ENCODE results near the gene OR2C1.

OR2C1 gene

DNA sequence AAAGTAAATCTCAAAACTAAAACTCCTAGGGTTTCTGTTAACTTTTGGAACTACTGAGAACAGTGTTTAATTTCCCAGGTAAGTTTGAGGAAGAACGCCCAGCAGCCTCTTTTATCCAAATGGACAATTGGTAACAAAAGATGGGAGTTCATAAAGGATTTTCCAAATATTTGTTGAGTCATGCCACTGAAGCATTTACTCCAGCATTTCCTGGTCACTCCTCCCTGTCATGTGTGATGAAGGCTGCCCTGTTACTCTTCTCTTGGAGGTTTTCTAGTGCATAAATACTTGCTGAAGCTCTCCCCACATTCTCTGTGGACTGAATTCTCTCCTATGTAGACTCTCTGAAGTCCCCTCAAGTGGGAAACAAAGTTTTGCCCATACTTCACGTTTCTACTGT, 33.9 kb upstream of the OR2C1 start:
- Histone ChIP-seq H2BK120ac (ENCODE audit: low read depth, low read length) (no peak overlapping the region), H3K27ac (replicated peaks; ENCODE audit: low read length) (no peak overlapping the region), H3K9me3 (replicated peaks in 1 of 2; ENCODE audit: control insufficient read depth in 2 of 2, insufficient read depth in 1 of 2, low read depth in 1 of 2, low read length in 2 of 2) (peaks cover 35 to 37% of the 10 kb centered on the region in 2 donors), H2BK15ac (ENCODE audit: low read length) (no peak overlapping the region), H3K36me3 (replicated peaks in 1 of 2; ENCODE audit: control insufficient read depth in 2 of 2, insufficient read depth in 2 of 2, low read length in 2 of 2) (peaks cover 14 to 25% of the 10 kb centered on the region in 2 donors), H3K23ac (ENCODE audit: low read depth, low read length, poor library complexity) (no peak overlapping the region), H4K8ac (ENCODE audit: low read depth, low read length) (no peak overlapping the region), H3K14ac (ENCODE audit: low read length) (no peak overlapping the region), H4K91ac (ENCODE audit: low read depth, low read length, poor library complexity) (no peak overlapping the region), H3K9ac (ENCODE audit: low read depth, low read length, poor library complexity) (no peak overlapping the region), H3K79me1 (ENCODE audit: low read depth, low read length) (no peaks in the 10 kb centered on the region), H3K18ac (ENCODE audit: low read length) (no peak overlapping the region), H3K27me3 (ENCODE audit: control insufficient read depth in 3 of 3, insufficient read depth in 3 of 3, low read depth in 1 of 3, low read length in 3 of 3) (no peaks in the 10 kb centered on the region), H3K4me1 (ENCODE audit: control insufficient read depth in 2 of 2, insufficient read depth in 1 of 2, low read depth in 1 of 2, low read length in 2 of 2) (no peaks in the 10 kb centered on the region), H3K4ac (ENCODE audit: low read length) (no peak overlapping the region), H3K4me2 (ENCODE audit: insufficient read depth, low read length, poor library complexity, severe bottlenecking) (no peak overlapping the region), H3K4me3 (ENCODE audit: low read length in 2 of 2) (no peak overlapping the region), H2AK5ac (ENCODE audit: low read depth, low read length) (no peak overlapping the region), H2BK12ac (ENCODE audit: low read length) (no peak overlapping the region), H2AFZ (ENCODE audit: low read length) (no peak overlapping the region), H2BK5ac (ENCODE audit: low read length) (no peak overlapping the region)
- DNase-seq (ENCODE audit: low spot score): no peak
- no CpG with 5 or more reads among the region's 2 CpGs for WGBS, 2 donors (ENCODE audit: extremely low coverage in 2 of 2, insufficient read length in 2 of 2, insufficient replicate concordance in 1 of 2)

DNA sequence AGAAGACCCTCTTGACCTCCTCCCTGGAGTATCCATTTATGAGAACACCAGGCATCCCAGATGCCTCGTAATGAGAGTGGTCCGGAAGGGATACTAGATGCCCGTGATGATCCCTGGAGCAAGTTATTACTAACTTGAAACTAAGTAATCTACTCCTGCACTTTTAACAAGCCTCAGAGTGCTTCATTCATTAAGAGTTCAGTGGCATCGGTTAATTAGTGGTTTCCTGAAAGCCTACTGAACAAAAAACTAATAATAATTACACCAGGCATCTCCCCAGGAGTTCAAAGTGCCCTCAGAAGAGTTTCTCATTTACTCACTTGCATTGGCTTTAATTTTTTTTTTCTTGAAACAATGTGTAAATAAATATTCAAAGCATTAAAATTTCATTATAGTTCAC, 28.2 kb upstream of the OR2C1 start:
- Histone ChIP-seq H2BK120ac (ENCODE audit: low read depth, low read length) (no peak overlapping the region), H2BK5ac (ENCODE audit: low read length) (no peak overlapping the region), H3K18ac (ENCODE audit: low read length) (no peak overlapping the region), H3K9me3 (replicated peaks in 1 of 2; ENCODE audit: control insufficient read depth in 2 of 2, insufficient read depth in 1 of 2, low read depth in 1 of 2, low read length in 2 of 2) (peaks cover 0 to 5% of the 10 kb centered on the region in 2 donors), H3K4me2 (ENCODE audit: insufficient read depth, low read length, poor library complexity, severe bottlenecking) (no peak overlapping the region), H3K27me3 (ENCODE audit: control insufficient read depth in 3 of 3, insufficient read depth in 3 of 3, low read depth in 1 of 3, low read length in 3 of 3) (no peaks in the 10 kb centered on the region), H3K4me3 (ENCODE audit: low read length in 2 of 2) (no peak overlapping the region), H2BK15ac (ENCODE audit: low read length) (no peak overlapping the region), H4K8ac (ENCODE audit: low read depth, low read length) (no peak overlapping the region), H3K14ac (ENCODE audit: low read length) (no peak overlapping the region), H3K9ac (ENCODE audit: low read depth, low read length, poor library complexity) (no peak overlapping the region), H3K4me1 (ENCODE audit: control insufficient read depth in 2 of 2, insufficient read depth in 1 of 2, low read depth in 1 of 2, low read length in 2 of 2) (no peaks in the 10 kb centered on the region), H4K91ac (ENCODE audit: low read depth, low read length, poor library complexity) (no peak overlapping the region), H3K79me1 (ENCODE audit: low read depth, low read length) (no peaks in the 10 kb centered on the region), H3K36me3 (replicated peaks in 1 of 2; ENCODE audit: control insufficient read depth in 2 of 2, insufficient read depth in 2 of 2, low read length in 2 of 2) (no peaks in the 10 kb centered on the region), H3K4ac (ENCODE audit: low read length) (no peak overlapping the region), H3K27ac (replicated peaks; ENCODE audit: low read length) (no peak overlapping the region), H2BK12ac (ENCODE audit: low read length) (no peak overlapping the region), H3K23ac (ENCODE audit: low read depth, low read length, poor library complexity) (no peak overlapping the region), H2AK5ac (ENCODE audit: low read depth, low read length) (no peak overlapping the region), H2AFZ (ENCODE audit: low read length) (no peak overlapping the region)
- no peak for DNase-seq (ENCODE audit: low spot score)
- WGBS, 2 donors (ENCODE audit: extremely low coverage in 2 of 2, insufficient read length in 2 of 2, insufficient replicate concordance in 1 of 2): no CpG with 5 or more reads among the region's 4 CpGs

DNA sequence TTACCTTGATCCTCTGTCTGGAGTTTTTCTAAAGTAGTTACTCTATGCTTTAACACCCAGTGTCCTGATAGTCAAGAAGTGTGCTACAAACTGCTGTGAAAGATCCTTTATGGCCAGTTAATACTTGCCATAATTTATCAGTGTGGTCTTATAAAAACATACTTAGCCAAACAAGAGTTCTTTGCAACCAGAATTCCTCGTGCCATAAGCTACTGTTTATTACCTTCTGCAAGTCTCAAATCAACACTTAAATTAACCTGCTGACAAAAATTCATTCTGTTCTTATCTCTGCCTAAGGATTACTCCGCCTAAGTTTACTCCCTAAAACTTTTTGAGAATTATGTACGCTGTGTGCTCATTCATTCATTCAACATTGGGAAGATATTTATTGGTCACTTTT, 27.6 kb upstream of the OR2C1 start:
- Histone ChIP-seq H3K4ac (ENCODE audit: low read length) (no peak overlapping the region), H2AFZ (ENCODE audit: low read length) (no peak overlapping the region), H3K79me1 (ENCODE audit: low read depth, low read length) (no peaks in the 10 kb centered on the region), H3K4me3 (ENCODE audit: low read length in 2 of 2) (no peak overlapping the region), H3K9ac (ENCODE audit: low read depth, low read length, poor library complexity) (no peak overlapping the region), H3K14ac (ENCODE audit: low read length) (no peak overlapping the region), H3K4me2 (ENCODE audit: insufficient read depth, low read length, poor library complexity, severe bottlenecking) (no peak overlapping the region), H4K91ac (ENCODE audit: low read depth, low read length, poor library complexity) (no peak overlapping the region), H4K8ac (ENCODE audit: low read depth, low read length) (no peak overlapping the region), H2BK15ac (ENCODE audit: low read length) (no peak overlapping the region), H3K36me3 (replicated peaks in 1 of 2; ENCODE audit: control insufficient read depth in 2 of 2, insufficient read depth in 2 of 2, low read length in 2 of 2) (no peaks in the 10 kb centered on the region), H3K9me3 (replicated peaks in 1 of 2; ENCODE audit: control insufficient read depth in 2 of 2, insufficient read depth in 1 of 2, low read depth in 1 of 2, low read length in 2 of 2) (peaks cover 0 to 5% of the 10 kb centered on the region in 2 donors), H2BK12ac (ENCODE audit: low read length) (no peak overlapping the region), H3K4me1 (ENCODE audit: control insufficient read depth in 2 of 2, insufficient read depth in 1 of 2, low read depth in 1 of 2, low read length in 2 of 2) (no peaks in the 10 kb centered on the region), H2AK5ac (ENCODE audit: low read depth, low read length) (no peak overlapping the region), H3K18ac (ENCODE audit: low read length) (no peak overlapping the region), H2BK5ac (ENCODE audit: low read length) (no peak overlapping the region), H3K27me3 (ENCODE audit: control insufficient read depth in 3 of 3, insufficient read depth in 3 of 3, low read depth in 1 of 3, low read length in 3 of 3) (no peaks in the 10 kb centered on the region), H3K27ac (replicated peaks; ENCODE audit: low read length) (no peak overlapping the region), H3K23ac (ENCODE audit: low read depth, low read length, poor library complexity) (no peak overlapping the region), H2BK120ac (ENCODE audit: low read depth, low read length) (no peak overlapping the region)
- no peak for DNase-seq (ENCODE audit: low spot score)
- WGBS, 2 donors (ENCODE audit: extremely low coverage in 2 of 2, insufficient read length in 2 of 2, insufficient replicate concordance in 1 of 2): no CpG with 5 or more reads among the region's 3 CpGs

DNA sequence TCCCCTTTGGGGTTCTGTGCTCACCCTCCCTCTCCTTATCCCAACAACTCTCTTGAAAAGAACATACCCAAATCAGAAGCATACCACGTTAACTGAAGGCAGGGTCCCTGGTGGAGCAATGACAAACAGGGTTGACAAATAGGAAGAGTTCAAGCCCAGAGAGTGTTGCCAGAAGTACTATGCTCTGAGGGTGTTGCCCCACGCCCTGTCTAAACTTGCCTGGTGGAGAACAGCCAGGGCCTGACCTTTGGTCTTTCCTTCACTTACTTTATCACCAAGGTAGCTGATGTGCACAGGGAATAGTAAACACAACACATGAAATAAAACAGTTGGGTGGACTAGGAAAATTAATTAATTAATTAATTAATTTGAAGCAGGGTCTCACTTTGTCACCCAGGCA, 27.0 kb upstream of the OR2C1 start:
- Histone ChIP-seq H2BK120ac (ENCODE audit: low read depth, low read length) (no peak overlapping the region), H2BK5ac (ENCODE audit: low read length) (no peak overlapping the region), H3K4ac (ENCODE audit: low read length) (no peak overlapping the region), H3K4me1 (ENCODE audit: control insufficient read depth in 2 of 2, insufficient read depth in 1 of 2, low read depth in 1 of 2, low read length in 2 of 2) (no peaks in the 10 kb centered on the region), H3K36me3 (replicated peaks in 1 of 2; ENCODE audit: control insufficient read depth in 2 of 2, insufficient read depth in 2 of 2, low read length in 2 of 2) (no peaks in the 10 kb centered on the region), H3K14ac (ENCODE audit: low read length) (no peak overlapping the region), H2AFZ (ENCODE audit: low read length) (no peak overlapping the region), H3K27me3 (ENCODE audit: control insufficient read depth in 3 of 3, insufficient read depth in 3 of 3, low read depth in 1 of 3, low read length in 3 of 3) (no peaks in the 10 kb centered on the region), H4K91ac (ENCODE audit: low read depth, low read length, poor library complexity) (no peak overlapping the region), H2AK5ac (ENCODE audit: low read depth, low read length) (no peak overlapping the region), H3K27ac (replicated peaks; ENCODE audit: low read length) (no peak overlapping the region), H3K9ac (ENCODE audit: low read depth, low read length, poor library complexity) (no peak overlapping the region), H3K4me2 (ENCODE audit: insufficient read depth, low read length, poor library complexity, severe bottlenecking) (no peak overlapping the region), H3K9me3 (replicated peaks in 1 of 2; ENCODE audit: control insufficient read depth in 2 of 2, insufficient read depth in 1 of 2, low read depth in 1 of 2, low read length in 2 of 2) (peaks cover 0 to 5% of the 10 kb centered on the region in 2 donors), H2BK12ac (ENCODE audit: low read length) (no peak overlapping the region), H3K18ac (ENCODE audit: low read length) (no peak overlapping the region), H3K23ac (ENCODE audit: low read depth, low read length, poor library complexity) (no peak overlapping the region), H3K79me1 (ENCODE audit: low read depth, low read length) (no peaks in the 10 kb centered on the region), H4K8ac (ENCODE audit: low read depth, low read length) (no peak overlapping the region), H3K4me3 (ENCODE audit: low read length in 2 of 2) (no peak overlapping the region), H2BK15ac (ENCODE audit: low read length) (no peak overlapping the region)
- no CpG with 5 or more reads among the region's 2 CpGs for WGBS, 2 donors (ENCODE audit: extremely low coverage in 2 of 2, insufficient read length in 2 of 2, insufficient replicate concordance in 1 of 2)
- no peak for DNase-seq (ENCODE audit: low spot score)

Measured in neuronal stem cell (in vitro differentiated cells).